B cell (primary cell): Measurements from ENCODE around the gene UMODL1.

Source experiments
- CTCF ChIP-seq: fragments of 200-600 bp; IDR thresholded peaks from one replicate; pipeline ENCODE4 v1.8.0; 2022; ENCODE audit warnings: antibody characterized with exemption, mild to moderate bottlenecking
- EZH2 ChIP-seq: IDR thresholded peaks from 2 replicates; pipeline ENCODE4 v1.6.1; 2012; ENCODE audit warnings: borderline replicate concordance, low read depth, mild to moderate bottlenecking, moderate library complexity, low read length; ENCODE audit not compliant: insufficient read depth, poor library complexity, severe bottlenecking

GRCh38 chr21:42159560-42160110 lies 88.5 kb downstream of the UMODL1 start:
- TF ChIP-seq CTCF, result no peak
- TF ChIP-seq EZH2, result no peak
